HuH-7.5 (cell line): Measurements from ENCODE around the gene OR8B12.

ENCODE experiments used
- DNase-seq: peaks from one replicate; pipeline ENCODE4 v3.0.0; 2011; ENCODE audit warnings: low spot score

OR8B12 gene

GRCh38 chr11:124543554-124543953 lies at the start of gene OR8B12:
Gene OR8B12 (minus strand): TSS chr11:124543654. CDS start chr11:124543654, 0 bp downstream.
- no peak for DNase-seq

- no peak for DNase-seq
Measured at GRCh38 chr11:124592627-124593026, 49.2 kb upstream of the OR8B12 start.

- DNase-seq, result no peak
Measured at GRCh38 chr11:124591430-124591829, 48.0 kb upstream of the OR8B12 start.

GRCh38 chr11:124586238-124586860 lies 42.9 kb upstream of the OR8B12 start:
- no peak for DNase-seq

GRCh38 chr11:124584681-124585372 lies 41.4 kb upstream of the OR8B12 start:
- DNase-seq, result no peak

GRCh38 chr11:124583781-124584180 lies 40.3 kb upstream of the OR8B12 start:
- no peak for DNase-seq

GRCh38 chr11:124582565-124582964 lies 39.1 kb upstream of the OR8B12 start:
- DNase-seq, result no peak

GRCh38 chr11:124581817-124582216 lies 38.4 kb upstream of the OR8B12 start:
- no peak for DNase-seq

- no peak for DNase-seq
Measured at GRCh38 chr11:124578761-124579160, 35.3 kb upstream of the OR8B12 start.

GRCh38 chr11:124577716-124578427 lies 34.4 kb upstream of the OR8B12 start:
- no peak for DNase-seq

- no peak for DNase-seq
Measured at GRCh38 chr11:124570160-124570559, 26.7 kb upstream of the OR8B12 start.

- DNase-seq, result no peak
Measured at GRCh38 chr11:124569697-124570096, 26.2 kb upstream of the OR8B12 start, which contains the start of gene OR8A1. Gene OR8A1 (plus strand): TSS chr11:124569997. CDS start chr11:124570120, 123 bp downstream.

- DNase-seq, result no peak
Measured at GRCh38 chr11:124556828-124557227, 13.4 kb upstream of the OR8B12 start.

- no peak for DNase-seq
Measured at GRCh38 chr11:124551987-124552386, 8.5 kb upstream of the OR8B12 start.

- no peak for DNase-seq
Measured at GRCh38 chr11:124551189-124551588, 7.7 kb upstream of the OR8B12 start.

GRCh38 chr11:124543145-124543544 lies 309 bp downstream of the OR8B12 start:
- DNase-seq, result no peak

GRCh38 chr11:124541204-124541603 lies 2.2 kb downstream of the OR8B12 start:
- DNase-seq, result no peak

- no peak for DNase-seq
Measured at GRCh38 chr11:124538019-124538418, 5.4 kb downstream of the OR8B12 start.

- DNase-seq, result peak; percentile 18
Measured at GRCh38 chr11:124536520-124536919, 6.9 kb downstream of the OR8B12 start.

- no peak for DNase-seq
Measured at GRCh38 chr11:124535552-124536232, 7.8 kb downstream of the OR8B12 start.

GRCh38 chr11:124534051-124534450 lies 9.4 kb downstream of the OR8B12 start:
- no peak for DNase-seq

- no peak for DNase-seq
Measured at GRCh38 chr11:124533626-124534025, 9.8 kb downstream of the OR8B12 start.

GRCh38 chr11:124520550-124520854 lies 23.0 kb downstream of the OR8B12 start:
- DNase-seq, result no peak
